Astrocyte of the cerebellum (primary cell): ENCODE results near the gene RNF123.

Source experiments
- DNase-seq: peaks from one replicate; pipeline ENCODE4 v3.0.0-alpha.2; 2011; ENCODE audit warnings: low read depth
- H3K4me3 ChIP-seq: 2 replicates; pipeline ENCODE4 v1.5.1; 2011; ENCODE audit warnings: mild to moderate bottlenecking, low read depth, low read length, moderate library complexity
- in situ Hi-C: cut with HindIII; loops from 2 replicates; pipeline ENCODE4 v1.10.0; 2017; ENCODE audit warnings: low sequenced_read_pairs
- TF ChIP-seq, protein P1 (sequence below): IDR thresholded peaks from 2 replicates; pipeline ENCODE4 v1.5.1; 2012; ENCODE audit warnings: low read length, low read depth, moderate library complexity, mild to moderate bottlenecking; ENCODE audit errors: missing control alignments

Gene RNF123

GRCh38 chr3:49700453-49701128, 11.2 kb downstream of the RNF123 start:
- no peak for DNase-seq
- no peak overlapping the region for H3K4me3 ChIP-seq
- TF ChIP-seq, protein P1, sequence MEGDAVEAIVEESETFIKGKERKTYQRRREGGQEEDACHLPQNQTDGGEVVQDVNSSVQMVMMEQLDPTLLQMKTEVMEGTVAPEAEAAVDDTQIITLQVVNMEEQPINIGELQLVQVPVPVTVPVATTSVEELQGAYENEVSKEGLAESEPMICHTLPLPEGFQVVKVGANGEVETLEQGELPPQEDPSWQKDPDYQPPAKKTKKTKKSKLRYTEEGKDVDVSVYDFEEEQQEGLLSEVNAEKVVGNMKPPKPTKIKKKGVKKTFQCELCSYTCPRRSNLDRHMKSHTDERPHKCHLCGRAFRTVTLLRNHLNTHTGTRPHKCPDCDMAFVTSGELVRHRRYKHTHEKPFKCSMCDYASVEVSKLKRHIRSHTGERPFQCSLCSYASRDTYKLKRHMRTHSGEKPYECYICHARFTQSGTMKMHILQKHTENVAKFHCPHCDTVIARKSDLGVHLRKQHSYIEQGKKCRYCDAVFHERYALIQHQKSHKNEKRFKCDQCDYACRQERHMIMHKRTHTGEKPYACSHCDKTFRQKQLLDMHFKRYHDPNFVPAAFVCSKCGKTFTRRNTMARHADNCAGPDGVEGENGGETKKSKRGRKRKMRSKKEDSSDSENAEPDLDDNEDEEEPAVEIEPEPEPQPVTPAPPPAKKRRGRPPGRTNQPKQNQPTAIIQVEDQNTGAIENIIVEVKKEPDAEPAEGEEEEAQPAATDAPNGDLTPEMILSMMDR, result no peak
- in situ Hi-C loops, result no loop called here

DNA sequence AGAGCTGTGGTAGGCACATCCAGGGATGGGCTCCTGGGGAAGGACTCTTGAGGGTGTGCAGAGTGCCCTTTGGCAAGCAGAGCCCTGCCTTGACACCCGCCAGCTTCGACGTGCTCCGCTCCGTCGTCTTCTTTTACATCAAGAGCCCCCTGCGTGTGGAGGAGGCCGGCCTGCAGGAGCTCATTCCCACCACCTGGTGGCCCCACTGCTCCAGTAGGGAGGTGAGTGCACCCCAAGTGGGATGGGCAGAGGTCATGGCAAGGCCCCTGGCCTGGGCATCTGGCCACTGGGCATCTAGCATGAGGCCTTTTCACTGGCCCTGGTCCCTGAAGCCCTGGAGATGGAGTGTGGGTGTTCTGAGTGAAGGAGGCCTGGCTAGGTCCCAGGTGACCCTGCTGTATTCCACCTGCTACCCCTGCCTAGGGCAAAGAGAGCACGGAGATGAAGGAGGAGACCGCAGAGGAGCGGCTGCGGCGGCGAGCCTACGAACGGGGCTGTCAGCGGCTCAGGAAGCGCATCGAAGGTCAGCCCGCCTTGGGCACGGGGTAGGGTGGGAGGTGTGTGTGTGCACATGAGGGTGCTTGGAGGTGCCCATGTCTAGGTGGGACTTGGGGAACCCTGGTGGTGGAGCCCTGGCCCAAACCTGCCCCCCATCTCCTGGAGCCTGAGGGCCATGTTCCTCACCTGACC, 12.2 kb downstream of the RNF123 start:
- in situ Hi-C loops, result no loop called here
- no peak overlapping the region for H3K4me3 ChIP-seq
- TF ChIP-seq, protein P1, result peak; percentile 63
- DNase-seq, result no peak

- H3K4me3 ChIP-seq, result no peak overlapping the region
- DNase-seq, result no peak
- in situ Hi-C loops, result no loop called here
- TF ChIP-seq, protein P1, result no peak
Measured at GRCh38 chr3:49702672-49703071, 13.3 kb downstream of the RNF123 start.

- in situ Hi-C loops, result no loop called here
- DNase-seq, result peak; percentile 32
- H3K4me3 ChIP-seq, result no peak overlapping the region
- TF ChIP-seq, protein P1, result peak; percentile 89
Measured at GRCh38 chr3:49703443-49703927, 14.1 kb downstream of the RNF123 start.

DNA sequence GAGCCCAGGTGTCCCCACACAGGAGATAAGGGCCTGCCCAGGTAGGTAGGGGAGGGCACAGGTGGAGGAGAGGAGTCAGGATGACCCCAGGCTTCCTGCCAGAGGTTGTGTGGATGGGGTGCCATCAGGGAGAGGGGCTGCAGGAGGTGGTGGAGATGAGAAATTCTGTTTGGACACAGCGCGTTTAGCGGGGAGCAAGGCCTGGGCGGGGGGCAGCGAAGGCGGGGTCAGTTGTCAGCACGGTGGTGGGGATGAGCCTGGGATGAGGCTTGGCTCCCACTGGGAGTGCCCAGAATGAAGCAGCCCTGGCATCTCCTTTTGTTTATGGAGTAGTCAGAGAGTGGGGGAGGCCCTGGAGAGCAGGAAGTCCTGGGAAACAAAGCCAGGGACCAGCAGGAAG, 14.6 kb downstream of the RNF123 start:
- no peak overlapping the region for H3K4me3 ChIP-seq
- in situ Hi-C loops, result no loop called here
- TF ChIP-seq, protein P1, result no peak
- DNase-seq, result no peak

DNA sequence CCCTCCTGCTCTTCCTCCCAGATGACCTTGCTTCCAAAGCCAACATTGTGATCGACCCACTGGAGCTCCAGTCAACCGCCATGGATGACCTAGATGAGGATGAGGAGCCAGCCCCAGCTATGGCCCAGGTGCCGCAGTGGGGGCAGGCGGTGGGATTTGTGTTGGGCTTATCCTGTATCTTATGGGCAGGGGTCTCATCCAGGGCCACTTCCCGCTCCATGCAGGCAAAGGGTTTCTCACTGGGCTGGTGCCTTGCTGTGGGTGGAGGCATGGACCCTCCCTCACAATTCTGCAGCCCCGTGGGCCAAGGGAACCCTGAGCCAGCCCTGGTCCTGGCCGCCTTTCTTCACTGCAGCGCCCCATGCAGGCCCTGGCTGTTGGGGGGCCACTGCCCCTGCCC, 15.3 kb downstream of the RNF123 start:
- TF ChIP-seq, protein P1, result no peak
- DNase-seq, result no peak
- in situ Hi-C loops, result no loop called here
- no peak overlapping the region for H3K4me3 ChIP-seq
